ENCODE measurements around the gene ARHGEF28. TPM values are rescaled to one million over a fixed set of nuclear protein-coding genes. Genes with fewer than 3 reads are reported as not detected.

ARHGEF28 gene
- total RNA-seq, 4 donors from 2014 or later = 16.9 to 29.7 (median 25.7) TPM

DNA sequence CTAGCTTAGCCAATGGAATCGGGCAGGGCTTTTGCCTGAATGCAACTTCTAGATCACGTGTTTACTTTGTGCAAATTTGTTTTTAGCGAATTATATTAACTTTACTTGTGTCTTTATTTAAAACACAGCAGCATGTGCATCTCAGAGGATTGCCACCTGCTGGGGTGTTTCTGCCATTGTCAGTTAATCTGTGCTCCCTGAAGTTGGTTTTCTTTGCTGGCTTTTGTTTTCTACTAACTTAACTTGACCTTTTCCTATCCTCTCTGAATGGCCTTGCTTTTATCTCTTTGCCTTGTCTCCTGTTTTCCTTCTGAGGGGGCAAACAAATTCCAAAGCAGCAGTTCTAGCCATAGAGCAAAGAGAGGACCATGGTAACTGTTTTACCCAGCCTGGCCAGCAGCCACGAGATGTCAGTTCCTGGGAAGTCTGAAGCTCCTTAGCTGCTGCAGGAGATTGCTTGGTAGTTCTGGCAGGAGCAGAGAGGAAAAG, 67.6 kb downstream of the ARHGEF28 start:
- TF ChIP-seq EP300 (IDR thresholded peaks at IDR 0.05) = no peak
- TF ChIP-seq, protein P1, sequence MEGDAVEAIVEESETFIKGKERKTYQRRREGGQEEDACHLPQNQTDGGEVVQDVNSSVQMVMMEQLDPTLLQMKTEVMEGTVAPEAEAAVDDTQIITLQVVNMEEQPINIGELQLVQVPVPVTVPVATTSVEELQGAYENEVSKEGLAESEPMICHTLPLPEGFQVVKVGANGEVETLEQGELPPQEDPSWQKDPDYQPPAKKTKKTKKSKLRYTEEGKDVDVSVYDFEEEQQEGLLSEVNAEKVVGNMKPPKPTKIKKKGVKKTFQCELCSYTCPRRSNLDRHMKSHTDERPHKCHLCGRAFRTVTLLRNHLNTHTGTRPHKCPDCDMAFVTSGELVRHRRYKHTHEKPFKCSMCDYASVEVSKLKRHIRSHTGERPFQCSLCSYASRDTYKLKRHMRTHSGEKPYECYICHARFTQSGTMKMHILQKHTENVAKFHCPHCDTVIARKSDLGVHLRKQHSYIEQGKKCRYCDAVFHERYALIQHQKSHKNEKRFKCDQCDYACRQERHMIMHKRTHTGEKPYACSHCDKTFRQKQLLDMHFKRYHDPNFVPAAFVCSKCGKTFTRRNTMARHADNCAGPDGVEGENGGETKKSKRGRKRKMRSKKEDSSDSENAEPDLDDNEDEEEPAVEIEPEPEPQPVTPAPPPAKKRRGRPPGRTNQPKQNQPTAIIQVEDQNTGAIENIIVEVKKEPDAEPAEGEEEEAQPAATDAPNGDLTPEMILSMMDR (IDR thresholded peaks at IDR 0.05) = peak in 2 of 4 experiments; percentile 22 to 44
- no peak for TF ChIP-seq POLR2AphosphoS5 (IDR thresholded peaks at IDR 0.05)
- H3K4me3 ChIP-seq = no peak overlapping the region
- no peaks in the 10 kb centered on the region for H3K36me3 ChIP-seq
- no peaks in the 10 kb centered on the region for H3K27me3 ChIP-seq
- peaks cover 0 to 23% (median 5%) of the 10 kb centered on the region in 3 donors for H3K4me1 ChIP-seq
- H3K9me3 ChIP-seq = no peaks in the 10 kb centered on the region
- 65 to 84% methylated on average over 4 of the region's 4 CpGs for WGBS, 2 donors (ENCODE audit: low coverage in 1 of 2)
- no peak overlapping the region for H3K27ac ChIP-seq
- no peak for ATAC-seq

DNA sequence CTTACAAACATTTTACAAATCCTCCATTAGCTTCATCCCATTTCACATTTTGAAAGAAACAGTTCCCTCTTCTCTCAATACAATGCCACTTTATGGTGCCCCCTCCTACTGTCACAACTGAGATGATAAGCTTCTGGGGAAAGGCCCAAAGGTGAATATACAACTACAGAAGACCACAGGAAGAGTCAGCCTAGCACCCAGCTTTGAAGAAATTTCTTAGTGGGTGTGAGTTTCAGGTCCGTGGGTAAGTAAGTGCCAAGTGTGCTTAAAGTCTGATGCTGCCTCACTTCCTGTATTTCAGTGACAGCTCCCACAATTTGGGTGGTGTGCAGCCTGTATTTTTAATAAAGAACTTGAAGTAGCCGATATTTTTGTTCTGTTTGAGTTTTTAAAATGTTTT, 68.1 kb downstream of the ARHGEF28 start:
- Histone ChIP-seq H3K4me3 (no peak overlapping the region), H3K9me3 (no peaks in the 10 kb centered on the region), H3K4me1 (peaks cover 0 to 23% (median 5%) of the 10 kb centered on the region in 3 donors), H3K36me3 (no peaks in the 10 kb centered on the region), H3K27me3 (no peaks in the 10 kb centered on the region), H3K27ac (no peak overlapping the region)
- TF ChIP-seq POLR2A (IDR thresholded peaks at IDR 0.05) (no peak), EP300 (IDR thresholded peaks at IDR 0.05) (no peak), POLR2AphosphoS5 (IDR thresholded peaks at IDR 0.05) (no peak)
- TF ChIP-seq, protein P1 (IDR thresholded peaks at IDR 0.05) = no peak
- ATAC-seq = no peak
- WGBS, 2 donors (ENCODE audit: low coverage in 1 of 2) = 55 to 60% methylated on average over 2 of the region's 2 CpGs

DNA sequence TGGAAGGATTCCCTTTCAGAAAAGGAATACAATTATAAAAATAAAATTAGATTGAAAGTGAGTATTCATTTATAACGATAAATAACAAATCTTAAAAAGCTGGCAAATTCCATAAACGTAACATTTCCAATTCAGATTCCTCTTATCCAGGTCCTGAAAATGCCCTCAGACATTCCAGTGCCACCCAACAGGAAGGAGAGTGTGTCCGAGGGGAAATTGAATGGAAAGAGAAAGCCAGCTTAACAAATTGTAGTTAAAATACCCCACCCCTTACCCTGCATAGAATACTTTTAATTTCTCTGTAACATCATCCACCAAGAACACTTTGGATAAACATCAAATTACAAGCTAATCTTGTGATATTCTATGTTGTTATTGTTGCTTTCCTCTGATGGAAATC, 72.0 kb downstream of the ARHGEF28 start:
- TF ChIP-seq, protein P1 (IDR thresholded peaks at IDR 0.05) = no peak
- TF ChIP-seq POLR2A (IDR thresholded peaks at IDR 0.05) = no peak
- TF ChIP-seq EP300 (IDR thresholded peaks at IDR 0.05) = no peak
- no peak for TF ChIP-seq POLR2AphosphoS5 (IDR thresholded peaks at IDR 0.05)
- Histone ChIP-seq H3K9me3 (no peaks in the 10 kb centered on the region), H3K27me3 (no peaks in the 10 kb centered on the region), H3K27ac (no peak overlapping the region), H3K4me1 (peaks cover 0 to 11% (median 5%) of the 10 kb centered on the region in 3 donors), H3K4me3 (no peak overlapping the region), H3K36me3 (no peaks in the 10 kb centered on the region)
- ATAC-seq = no peak
- WGBS, 2 donors (ENCODE audit: low coverage in 1 of 2) = 77 to 92% methylated on average over 3 of the region's 3 CpGs

DNA sequence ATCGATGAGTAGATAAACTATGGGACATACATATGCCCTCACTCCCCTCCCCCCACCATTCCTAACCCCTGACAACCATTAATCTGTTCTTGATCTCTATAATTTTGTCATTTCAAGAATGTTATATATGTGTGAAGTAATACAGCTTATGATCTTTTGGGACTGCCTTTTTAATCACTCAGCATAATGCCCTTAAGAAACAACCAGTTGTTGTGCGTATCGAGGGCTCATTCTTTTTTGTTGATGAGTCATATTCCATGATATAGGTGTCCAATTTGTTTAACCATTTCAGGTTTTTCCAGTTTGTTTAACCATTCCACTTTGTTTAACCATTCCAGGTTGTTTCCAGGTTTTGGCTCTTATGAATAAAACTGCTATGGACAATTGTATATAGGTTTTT, 75.6 kb downstream of the ARHGEF28 start:
- Histone ChIP-seq H3K9me3 (no peaks in the 10 kb centered on the region), H3K27ac (no peak overlapping the region), H3K4me1 (no peaks in the 10 kb centered on the region), H3K4me3 (no peak overlapping the region), H3K27me3 (no peaks in the 10 kb centered on the region), H3K36me3 (no peaks in the 10 kb centered on the region)
- WGBS, 2 donors (ENCODE audit: low coverage in 1 of 2) = 69 to 77% methylated on average over 3 of the region's 3 CpGs
- no peak for ATAC-seq
- no peak for TF ChIP-seq EP300 (IDR thresholded peaks at IDR 0.05)
- no peak for TF ChIP-seq POLR2AphosphoS5 (IDR thresholded peaks at IDR 0.05)
- TF ChIP-seq POLR2A (IDR thresholded peaks at IDR 0.05) = no peak
- TF ChIP-seq, protein P1 (IDR thresholded peaks at IDR 0.05) = no peak

DNA sequence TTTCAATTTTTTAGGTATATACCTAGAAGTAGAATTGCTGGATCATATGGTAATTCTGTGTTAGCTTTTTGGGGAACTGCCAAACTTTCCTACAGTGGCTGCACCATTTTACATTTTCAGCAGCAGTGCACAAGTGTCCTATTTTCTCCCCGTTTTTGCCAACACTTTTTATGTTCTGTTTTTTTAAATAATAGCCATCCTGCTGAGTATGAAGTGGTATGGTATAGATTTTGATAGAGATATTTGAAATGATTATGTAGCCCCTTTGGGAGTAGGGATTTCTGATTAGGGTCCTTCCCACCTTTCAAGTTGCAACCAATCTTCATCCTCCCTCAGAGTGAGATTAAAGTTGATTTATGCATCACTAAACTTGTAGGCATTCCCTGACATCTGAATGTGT, 76.5 kb downstream of the ARHGEF28 start:
- no peak overlapping the region for H3K4me3 ChIP-seq
- no peaks in the 10 kb centered on the region for H3K4me1 ChIP-seq
- no peak for ATAC-seq
- WGBS, 2 donors (ENCODE audit: low coverage in 1 of 2) = 60 to 71% methylated on average over 1 of the region's 1 CpG
- no peak overlapping the region for H3K27ac ChIP-seq
- no peaks in the 10 kb centered on the region for H3K9me3 ChIP-seq
- TF ChIP-seq EP300 (IDR thresholded peaks at IDR 0.05) = no peak
- TF ChIP-seq, protein P1 (IDR thresholded peaks at IDR 0.05) = no peak
- no peak for TF ChIP-seq POLR2AphosphoS5 (IDR thresholded peaks at IDR 0.05)
- TF ChIP-seq POLR2A (IDR thresholded peaks at IDR 0.05) = no peak
- H3K36me3 ChIP-seq = no peaks in the 10 kb centered on the region
- H3K27me3 ChIP-seq = no peaks in the 10 kb centered on the region
